NCI-H1417 (cell line): ENCODE results near the gene NUBP1.
"Not testable (repeated sequence)": the region's sequence is repeated elsewhere in the genome, so short reads cannot be mapped to it uniquely, and the experiment has no call there.

Source experiments
- DNase-seq, 3 experiments: peaks; one replicate each; lab custom pipeline; 2025; lab: John Stamatoyannopoulos, UW

Gene NUBP1

DNA sequence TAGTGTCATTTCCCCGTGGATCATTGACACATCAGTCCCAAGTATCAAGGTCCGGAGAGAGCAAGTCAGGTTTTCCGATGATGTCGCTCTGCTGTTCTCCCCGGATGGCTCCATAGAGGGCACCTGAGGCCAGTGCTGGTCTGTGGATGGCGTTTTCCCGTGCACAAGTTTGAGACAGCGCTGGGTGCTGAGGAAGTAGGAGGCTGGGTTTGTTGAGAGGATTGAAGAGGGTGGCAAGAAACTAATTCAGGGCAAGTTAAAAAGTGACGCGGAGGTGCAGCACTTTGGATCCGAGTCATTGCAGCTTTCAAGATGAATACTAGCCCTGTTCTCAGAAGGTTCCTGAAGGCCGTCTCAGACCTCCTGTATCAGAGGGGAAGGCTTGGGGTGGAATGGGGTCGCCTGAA is 7.7 kb downstream of the NUBP1 start:
- no peak for DNase-seq

DNA sequence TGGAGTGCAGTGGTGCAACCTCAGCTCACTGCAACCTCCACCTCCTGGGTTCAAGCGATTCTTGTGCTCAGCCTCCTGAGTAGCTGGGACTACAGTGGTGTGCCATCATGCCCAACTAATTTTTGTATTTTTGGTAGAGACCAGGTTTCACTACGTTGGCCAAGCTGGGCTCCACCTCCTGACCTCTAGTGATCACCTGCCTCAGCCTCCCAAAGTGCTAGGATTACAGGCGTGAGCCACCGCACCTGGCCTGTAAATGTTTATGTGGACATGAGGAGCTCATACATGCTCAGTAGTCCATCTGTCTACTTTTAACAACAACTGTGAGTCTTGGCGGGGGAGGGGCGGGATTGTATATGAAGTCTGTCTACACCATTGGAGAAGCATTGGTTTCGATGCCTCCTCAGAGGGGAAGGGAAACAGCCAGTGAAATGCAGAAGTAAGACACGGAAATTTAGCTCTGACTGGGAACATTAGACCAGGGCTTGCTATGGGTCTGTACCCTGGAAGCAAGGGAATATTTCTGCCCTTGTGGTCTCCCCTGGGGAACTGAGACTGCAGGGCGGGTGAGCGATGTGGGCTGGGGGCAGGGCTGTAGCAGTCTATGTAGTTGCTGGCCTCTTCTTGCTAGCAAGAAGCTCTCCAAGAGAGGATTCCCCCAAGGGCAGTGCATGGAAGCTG is 9.3 kb downstream of the NUBP1 start:
- no peak for DNase-seq

DNA sequence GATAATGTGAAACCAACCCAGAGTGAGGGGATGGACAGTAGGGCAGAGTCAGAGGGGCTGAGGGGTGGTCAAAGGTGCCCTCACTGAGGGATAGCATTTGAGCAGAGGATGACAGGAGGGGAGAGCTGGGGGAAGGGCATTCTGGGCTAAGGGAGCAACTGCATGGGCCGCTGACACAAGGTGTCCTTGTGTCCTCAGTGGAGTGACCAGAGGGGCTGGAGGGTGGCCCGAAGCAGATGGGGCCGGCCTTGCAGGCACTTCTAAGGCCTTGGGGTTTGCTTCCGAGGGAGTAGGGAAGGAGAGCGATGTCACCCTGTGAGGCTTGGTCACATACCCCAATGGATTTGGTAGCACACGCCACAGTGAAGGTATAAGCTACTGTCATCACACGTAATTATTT is 10.0 kb downstream of the NUBP1 start:
- no peak for DNase-seq

DNA sequence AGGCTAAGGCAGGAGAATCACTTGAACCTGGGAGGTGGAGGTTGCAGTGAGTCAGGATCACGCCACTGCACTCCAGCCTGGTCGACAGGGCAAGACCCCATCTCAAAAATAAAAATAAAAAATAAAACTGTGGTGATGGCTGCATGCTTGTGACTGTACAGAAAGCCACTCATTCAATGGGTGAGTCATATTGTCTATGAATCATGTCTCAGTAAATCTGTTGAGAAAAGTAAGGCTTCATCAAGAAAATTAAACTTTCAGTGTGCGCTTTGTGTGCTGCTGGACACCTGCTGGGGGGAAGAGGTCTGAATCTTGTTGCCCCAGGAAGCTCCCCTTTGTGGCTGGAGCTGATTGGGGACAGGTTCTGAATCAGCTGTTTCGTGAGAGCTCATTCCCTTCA is 11.3 kb downstream of the NUBP1 start:
- DNase-seq, result no peak

DNA sequence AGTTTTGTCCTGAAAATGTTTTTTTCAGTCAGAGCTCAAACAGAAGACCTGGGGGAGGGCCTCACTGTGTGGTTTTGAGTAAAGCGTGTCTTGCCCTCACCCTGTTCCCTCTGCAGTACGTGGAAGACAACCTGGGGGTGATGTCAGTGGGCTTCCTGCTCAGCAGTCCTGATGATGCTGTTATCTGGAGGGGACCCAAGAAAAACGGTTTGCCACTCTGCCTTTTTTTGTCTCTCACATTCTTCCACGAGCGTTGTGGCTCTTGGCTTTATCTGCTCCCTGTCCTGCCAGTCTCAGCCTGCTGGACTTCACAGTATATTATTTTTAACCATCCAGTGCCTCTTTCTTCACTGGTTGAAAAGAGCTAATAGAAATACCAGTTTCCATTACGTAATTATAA is 12.9 kb downstream of the NUBP1 start:
- no peak for DNase-seq

DNA sequence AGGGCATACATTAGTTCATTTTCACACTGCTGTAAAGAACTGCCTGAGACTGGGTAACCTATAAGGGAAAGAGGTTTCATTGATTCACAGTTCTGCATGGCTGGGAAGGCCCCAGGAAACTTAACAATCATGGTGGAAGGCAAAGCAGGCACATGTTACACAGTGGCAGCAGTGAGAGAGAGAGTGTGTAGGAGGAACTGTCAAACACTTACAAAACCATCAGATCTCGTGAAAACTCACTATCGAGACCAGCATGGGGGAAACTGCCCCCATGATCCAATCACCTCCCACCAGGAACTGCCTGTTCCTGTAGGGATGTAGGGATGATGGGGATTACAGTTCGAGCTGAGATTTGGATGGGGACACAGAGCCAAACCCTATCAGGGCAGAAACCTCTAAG is 17.2 kb downstream of the NUBP1 start:
- DNase-seq, result no peak

DNA sequence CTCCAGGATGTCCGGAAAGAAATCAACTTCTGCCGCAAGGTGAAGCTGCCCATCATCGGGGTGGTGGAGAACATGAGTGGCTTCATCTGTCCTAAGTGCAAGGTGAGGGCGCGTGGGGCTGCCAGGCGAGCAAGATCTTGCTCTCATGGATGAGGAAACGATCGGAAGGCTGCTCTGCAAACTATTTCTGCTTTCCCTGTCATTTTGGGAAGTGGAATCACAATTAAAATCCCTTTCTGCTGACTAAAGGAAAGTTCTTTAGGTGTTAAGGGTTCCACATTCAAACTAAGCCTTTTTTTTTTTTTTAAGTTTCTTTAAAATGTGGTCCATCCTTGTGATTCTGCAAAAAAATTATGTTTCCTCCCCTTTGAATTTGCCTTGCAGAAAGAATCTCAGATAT is 17.7 kb downstream of the NUBP1 start:
- no peak for DNase-seq

DNA sequence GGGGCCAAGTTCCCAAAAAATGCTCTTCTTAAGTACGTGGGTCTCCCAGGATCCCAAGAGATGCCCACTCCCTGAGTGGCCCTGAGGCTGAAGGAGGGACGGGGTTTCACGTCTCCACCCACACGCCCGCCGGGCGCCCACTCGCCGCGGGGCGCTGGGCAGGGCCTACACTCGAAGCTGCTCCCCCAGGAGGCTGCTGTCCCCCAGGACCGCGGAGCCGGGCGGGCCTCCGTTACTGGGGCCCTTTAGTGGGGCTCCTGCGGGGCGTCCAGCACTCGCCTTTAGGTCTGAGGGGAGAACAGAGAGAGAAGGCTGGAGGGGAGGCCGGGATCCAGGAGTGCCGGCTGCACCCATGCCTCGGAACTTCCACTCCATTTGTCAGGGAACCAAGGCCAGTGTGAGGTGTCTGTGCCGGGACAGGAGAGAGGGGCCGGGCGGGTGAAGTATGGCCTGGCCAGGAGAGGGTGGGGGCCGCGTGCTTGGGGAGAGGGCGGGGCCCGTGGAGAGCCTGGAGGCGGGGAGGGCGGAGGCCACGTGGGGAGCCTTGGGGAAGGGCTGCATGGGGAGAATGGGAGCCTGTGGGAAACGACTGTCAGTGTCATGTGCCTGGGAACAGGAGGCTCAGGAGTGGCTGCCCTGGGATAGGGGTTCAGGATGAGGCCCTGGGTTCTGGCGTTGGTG is 18.8 kb downstream of the NUBP1 start:
- DNase-seq, result no peak

DNA sequence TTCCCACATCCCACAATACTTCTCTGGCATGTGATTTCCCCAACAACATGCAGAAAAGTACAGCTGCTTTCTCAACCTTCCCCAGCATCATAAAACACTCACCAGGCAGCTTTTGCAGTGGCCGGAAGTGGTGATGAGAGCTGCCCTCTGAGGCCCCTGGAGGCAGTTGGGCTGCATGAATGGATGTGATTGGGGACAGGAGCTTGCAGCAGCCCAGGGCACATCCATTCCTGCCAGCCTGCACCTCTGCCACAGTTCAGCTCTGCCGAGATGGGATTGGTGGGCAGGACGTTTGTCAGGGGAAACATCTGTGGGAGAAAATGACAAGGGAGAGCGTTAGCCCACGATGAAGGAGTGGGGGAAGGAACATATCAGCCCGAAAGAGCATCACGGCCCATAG is 19.8 kb downstream of the NUBP1 start:
- DNase-seq, result no peak

DNA sequence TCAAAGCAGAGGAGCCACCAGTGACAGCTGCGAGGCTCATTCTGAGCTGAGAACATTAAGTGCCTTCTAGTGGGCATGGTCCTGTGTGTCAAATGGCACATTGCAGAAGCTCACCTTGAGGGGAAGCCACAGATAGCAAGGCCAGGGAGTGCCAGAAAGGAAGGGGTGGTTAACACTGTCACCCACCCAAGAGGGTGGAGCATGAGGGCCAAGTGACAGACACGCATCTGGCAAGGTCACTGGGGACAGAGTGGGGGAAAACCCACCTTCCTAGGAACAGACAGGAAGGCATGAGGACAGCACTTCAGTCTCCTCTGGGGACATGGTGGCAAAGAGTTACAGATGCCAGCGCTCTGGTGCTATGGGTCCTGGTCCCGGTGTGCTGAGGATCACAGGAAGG is 22.1 kb downstream of the NUBP1 start:
- no peak for DNase-seq

DNA sequence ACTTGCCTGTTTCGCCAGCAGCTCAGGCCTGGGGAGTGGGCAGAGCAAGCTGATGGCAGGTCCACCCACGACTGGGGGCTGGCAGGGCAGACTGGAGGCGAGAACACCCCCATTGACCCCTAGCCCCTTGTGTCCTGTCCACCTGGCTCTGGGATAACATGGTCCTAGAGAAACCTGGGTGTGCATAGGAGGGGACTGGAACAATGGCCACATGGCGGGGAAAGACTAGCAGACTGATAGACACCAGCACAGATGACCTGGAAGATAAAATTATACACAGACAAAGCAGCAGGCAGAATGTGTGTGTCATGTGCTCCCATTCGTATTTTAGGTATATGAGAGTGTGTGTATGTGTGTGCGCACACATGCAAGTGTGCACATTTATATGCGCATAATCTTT is 23.5 kb downstream of the NUBP1 start:
- DNase-seq, result no peak

DNA sequence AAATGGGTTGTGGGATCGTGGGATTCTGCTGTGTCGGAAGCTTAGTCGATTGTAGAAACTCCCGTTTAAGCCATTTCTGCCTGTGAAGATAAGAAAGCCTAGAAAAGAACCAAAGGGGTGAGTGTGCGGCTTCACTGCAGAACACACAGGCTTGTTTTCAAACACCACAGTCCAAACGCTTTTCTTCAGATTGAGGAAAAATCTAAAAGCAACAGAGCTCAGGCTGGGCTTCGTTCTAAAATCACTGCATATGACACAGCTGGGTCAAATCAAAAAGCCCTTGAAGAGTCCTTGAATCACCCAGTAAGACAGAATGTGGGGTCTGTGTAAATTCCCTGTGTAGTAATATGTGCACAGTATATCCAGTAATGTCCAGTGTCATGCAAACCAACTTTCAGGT is 25.7 kb downstream of the NUBP1 start:
- DNase-seq, result no peak

DNA sequence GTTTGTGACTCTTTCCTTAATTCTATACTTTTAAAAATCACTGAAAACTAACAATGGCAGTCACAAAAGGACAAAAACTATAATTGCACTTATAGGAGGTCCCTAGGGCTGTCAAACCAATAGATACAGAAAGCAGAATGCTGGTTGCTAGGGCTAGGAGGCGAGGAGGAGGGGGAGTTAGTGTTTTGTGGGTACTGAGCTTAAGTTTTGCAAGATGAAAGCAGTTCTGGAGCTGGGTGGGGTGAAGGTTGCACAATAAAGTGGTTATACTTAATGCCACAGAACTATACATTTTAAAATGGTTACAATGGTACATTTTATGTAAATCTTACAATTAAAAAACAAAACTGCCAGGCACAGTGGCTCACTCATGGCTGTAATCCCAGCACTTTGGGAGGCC is 27.3 kb downstream of the NUBP1 start:
- no peak for DNase-seq

DNA sequence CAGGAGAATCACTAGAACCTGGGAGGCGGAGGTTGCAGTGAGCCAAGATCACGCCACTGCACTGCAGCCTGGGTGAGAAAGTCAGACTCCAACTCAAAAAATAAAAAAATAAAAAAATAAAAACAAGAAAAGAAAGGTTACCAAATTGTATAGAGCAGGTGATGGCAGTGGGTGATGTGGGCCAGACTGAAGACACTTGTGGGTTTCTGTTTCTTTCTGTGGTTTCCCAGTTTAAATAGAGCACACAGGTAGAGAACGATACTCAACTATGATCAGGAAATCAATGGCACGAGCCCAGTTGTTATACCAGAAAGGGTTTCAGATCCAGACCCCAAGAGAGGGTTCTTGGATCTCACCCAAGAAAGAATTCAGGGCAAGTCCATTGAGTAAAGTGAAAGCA is 32.6 kb downstream of the NUBP1 start:
- no peak for DNase-seq

DNA sequence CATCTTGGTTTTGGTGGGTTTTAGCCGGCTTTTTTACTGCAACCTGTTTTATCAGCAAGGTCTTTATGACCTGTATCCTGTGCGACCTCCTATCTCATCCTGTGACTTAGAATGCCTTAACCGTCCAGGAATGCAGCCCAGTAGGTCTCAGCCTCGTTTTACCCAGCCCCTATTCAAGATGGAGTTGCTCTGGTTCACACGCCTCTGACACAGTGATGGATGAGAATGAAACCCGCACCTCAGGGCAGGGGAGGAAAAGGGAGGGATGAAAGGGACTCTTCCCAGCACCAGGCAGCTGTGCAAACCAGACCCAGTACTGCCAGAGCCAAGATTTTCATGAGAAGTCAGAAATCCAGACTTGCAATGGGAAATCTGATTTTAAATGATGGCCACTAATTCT is 33.3 kb downstream of the NUBP1 start:
- DNase-seq, result not testable (repeated sequence)

DNA sequence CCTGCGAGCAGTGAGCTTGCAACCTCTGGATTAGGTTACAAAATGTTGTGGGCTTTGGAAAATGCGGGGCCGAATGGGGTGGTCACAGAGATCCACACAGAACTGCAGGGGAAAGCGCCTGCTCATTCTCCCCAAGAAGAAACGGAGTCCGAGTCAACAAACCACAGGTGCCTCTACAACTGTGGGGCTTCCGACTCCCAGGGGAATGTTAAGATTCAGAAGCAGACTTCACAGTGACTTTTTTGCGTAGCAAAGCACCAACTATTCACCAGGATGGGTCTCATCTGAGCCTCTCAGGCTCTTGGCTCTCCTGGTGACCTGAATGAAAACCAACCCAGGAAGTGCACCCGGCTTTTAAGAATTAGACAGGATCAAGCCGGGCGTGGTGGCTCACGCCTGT is 33.7 kb downstream of the NUBP1 start:
- no peak for DNase-seq

DNA sequence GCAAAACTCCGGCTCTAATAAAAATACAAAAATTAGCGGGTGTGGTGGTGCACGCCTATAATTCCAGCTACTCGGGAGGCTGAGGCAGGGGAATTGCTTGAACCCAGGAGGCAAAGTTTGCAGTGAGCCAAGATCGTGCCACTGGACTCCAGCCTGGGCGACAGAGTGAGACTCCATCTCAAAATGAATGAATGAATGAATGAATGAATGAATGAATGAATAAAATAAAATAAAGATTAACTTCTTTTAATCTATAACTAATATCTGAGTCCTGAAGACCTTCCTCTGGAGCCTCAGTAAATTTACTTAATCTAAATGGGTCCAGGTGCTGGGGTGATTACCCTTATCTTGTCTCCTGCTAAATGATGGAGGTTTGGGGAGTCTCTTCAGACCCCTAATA is 36.3 kb downstream of the NUBP1 start:
- DNase-seq, result not testable (repeated sequence)

DNA sequence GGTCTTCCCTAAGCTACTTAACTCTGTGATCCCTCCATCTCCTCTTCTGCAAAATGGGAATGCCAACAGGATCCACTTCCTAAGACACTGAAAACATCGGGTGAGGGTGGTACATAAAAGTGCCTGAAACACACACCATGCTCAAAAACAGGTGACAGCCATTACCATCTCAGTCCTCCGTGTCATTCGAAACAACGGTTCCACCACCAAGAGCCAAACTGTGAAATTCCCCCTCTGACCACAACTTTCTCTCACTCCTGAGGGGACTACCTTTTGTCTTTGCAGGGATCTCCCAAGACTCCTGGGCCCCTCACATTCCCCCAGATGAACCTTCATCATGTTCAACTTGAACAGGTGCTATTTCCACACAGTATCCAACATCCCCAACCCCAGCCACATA is 37.0 kb downstream of the NUBP1 start:
- DNase-seq, result no peak

DNA sequence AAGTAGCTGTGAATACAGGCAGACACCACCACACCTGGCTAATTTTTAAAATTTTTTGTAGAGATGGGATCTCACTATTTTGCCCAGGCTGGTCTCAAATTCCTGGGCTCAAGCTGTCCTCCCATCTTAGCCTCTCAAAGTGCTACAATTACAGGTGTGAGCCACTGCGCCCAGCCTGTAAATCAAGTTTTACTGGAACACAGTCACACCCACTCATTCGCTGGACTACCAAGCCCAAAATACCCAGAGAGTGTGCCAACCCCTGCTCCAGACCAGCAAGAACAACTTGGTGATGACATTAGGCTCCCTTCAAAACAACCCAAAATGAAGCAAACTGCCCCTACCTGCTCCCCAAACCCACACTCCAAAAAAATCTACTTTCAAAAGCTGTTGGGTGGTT is 39.0 kb downstream of the NUBP1 start:
- DNase-seq, result no peak

DNA sequence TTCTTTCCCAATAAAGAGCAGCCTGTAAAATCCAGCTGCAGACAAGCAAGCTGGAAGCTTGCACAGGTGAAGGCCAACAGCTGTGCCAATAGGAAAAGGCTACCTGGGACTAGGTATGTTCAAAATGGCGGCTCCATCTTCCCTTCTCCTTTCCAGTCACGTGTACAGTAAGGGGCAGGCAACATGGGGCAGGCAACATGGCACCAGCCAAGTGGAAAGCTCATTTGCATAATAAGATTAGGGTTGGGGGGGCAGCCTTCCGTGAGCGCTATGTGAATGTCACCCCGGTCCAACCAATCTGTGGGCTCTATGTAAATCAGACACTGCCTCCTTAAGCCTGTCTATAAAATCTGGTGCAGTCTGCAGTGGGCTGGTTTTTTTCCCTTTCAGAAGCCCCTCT is 43.7 kb downstream of the NUBP1 start:
- no peak for DNase-seq

DNA sequence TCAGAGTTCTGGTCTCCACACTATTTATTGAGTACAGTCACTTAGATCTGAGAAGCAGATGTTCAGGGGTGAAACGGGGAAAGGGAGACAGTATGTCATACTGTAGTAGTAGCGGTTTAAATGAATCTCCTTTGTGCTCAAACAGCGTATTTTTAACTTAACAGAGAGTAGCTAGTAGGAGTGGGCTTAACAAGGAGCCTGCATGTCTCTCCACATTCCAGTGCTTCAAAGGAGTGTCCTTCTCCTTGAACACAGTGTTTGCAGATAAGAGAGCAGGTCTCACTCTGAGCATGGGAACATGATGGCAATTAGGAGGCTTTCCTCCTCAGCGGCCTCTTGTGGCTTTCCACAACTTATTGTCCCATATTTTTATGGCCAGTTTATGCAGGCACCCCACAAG is 45.0 kb downstream of the NUBP1 start:
- not testable (repeated sequence) for DNase-seq

DNA sequence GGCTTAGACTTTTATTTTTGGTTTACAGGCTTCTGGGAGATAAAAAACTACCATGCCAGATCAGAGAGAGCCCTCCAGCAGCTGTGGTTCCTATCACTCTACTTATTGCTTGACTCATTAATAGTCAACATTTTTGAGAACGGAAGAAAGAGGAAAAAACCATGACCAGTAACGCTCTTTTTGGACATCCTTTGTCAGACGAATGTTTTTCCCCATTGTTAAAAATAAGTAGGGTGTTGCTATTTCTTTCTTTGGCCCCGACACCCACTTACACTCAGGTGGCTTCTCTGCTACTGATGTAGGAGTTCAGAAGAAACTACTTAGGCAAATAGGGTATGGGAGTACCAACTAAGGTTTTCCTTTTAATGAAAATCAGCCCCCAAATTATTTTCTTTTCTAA is 47.4 kb downstream of the NUBP1 start:
- no peak for DNase-seq

DNA sequence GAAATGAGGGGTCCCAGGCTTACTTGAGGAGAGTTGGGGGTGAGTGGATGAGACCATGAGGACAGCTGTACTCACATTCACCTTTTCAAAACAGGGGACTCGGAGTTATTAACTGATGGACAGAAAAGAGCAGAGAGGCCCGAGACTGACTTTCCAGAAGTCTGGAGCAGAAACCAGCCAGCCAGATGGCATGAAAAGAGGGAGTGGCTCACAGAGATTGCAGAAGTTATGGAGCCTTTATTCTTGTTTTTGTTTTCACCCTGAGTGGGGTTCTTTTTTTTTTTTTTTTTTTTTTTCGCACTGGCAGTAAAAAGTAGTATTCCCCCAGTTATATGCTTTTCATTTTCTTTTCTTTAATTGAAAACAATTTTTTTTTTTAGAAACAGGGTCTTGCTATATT is 56.1 kb downstream of the NUBP1 start:
- DNase-seq, result no peak

DNA sequence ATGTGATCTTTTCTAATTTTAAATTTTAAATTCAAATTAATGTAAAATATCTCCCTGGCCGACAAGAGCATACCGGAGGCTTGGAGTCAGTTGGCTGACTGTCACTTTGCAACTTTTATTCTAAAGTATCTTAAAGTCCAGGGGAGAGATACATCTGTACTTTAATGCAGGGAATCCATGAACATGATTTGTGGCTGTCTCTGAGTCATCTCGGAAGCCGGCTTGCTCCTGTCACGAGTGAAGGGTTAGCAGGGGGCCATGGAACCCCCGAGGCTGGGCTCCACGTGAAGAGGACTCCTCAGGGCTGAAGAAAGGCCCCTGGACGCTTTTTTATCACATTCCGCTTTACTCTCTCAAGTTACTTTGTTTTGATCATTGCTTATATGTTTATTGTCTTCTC is 61.7 kb downstream of the NUBP1 start:
- no peak for DNase-seq
